Endothelial cell of umbilical vein (primary cell): ENCODE results near the gene ZNF488. TPM values are rescaled to one million over a fixed set of nuclear protein-coding genes. Genes with fewer than 3 reads are reported as not detected.

Experiments used
- BruUV-seq: library from RNA; stranded (reverse); fragments of 400-500 nt; replicated peaks from 2 replicates; lab custom pipeline; 2021; lab: Mats Ljungman, UMichigan
- CTCF ChIA-PET: fragments of 300-600, 350-600 bp; sonication (Branson Sonifier 250); formaldehyde crosslinking; loops from one replicate; lab custom pipeline; 2021; ENCODE audit warnings: antibody characterized with exemption, inconsistent platforms; lab: Charles Lee
- POLR2A ChIA-PET: fragments of 300-600, 350-600 bp; sonication (Branson Sonifier 250); formaldehyde crosslinking; loops from one replicate; lab custom pipeline; 2021; ENCODE audit warnings: antibody characterized with exemption, inconsistent platforms; lab: Charles Lee
- DNase-seq: peaks from one replicate; pipeline ENCODE4 v3.0.0-alpha.2; 2011; ENCODE audit warnings: low read depth, low spot score
- FAIRE-seq: peaks from 2 replicates; lab custom pipeline; 2011; peaks lifted over from hg19 to GRCh38; lab: Jason Lieb, UNC
- H2AFZ ChIP-seq: 2 replicates; pipeline ENCODE4 v1.6.0; 2012; ENCODE audit warnings: low read depth, low read length, control low read depth, inconsistent platforms
- H3K27ac ChIP-seq: 2 replicates; pipeline ENCODE4 v1.5.1; 2011; ENCODE audit warnings: low read depth, mild to moderate bottlenecking, control low read depth, low read length, moderate library complexity; ENCODE audit not compliant: insufficient read depth
- H3K27me3 ChIP-seq, 2 experiments: 2 replicates each; pipeline versions ENCODE4 v1.6.0 to v1.6.1; 2011; ENCODE audit warnings: low read length in 2 of 2, mixed read lengths in 1 of 2; ENCODE audit not compliant: control insufficient read depth in 2 of 2, insufficient read depth in 2 of 2
- H3K36me3 ChIP-seq, 2 experiments: 2 replicates in 1 of 2; 3 replicates in 1 of 2; pipeline ENCODE4 v1.5.1; 2011; ENCODE audit warnings: low read length in 2 of 2, mild to moderate bottlenecking in 1 of 2, moderate library complexity in 1 of 2; ENCODE audit not compliant: control insufficient read depth in 2 of 2, insufficient read depth in 2 of 2; ENCODE audit errors: extremely low read depth in 1 of 2
- H3K4me1 ChIP-seq: 3 replicates; pipeline ENCODE4 v1.5.1; 2011; ENCODE audit warnings: mild to moderate bottlenecking, low read length; ENCODE audit not compliant: control insufficient read depth, insufficient read depth; ENCODE audit errors: extremely low read depth
- H3K4me2 ChIP-seq: 2 replicates; pipeline ENCODE4 v1.6.1; 2011; ENCODE audit warnings: low read length, control low read depth, mixed read lengths; ENCODE audit not compliant: insufficient read depth
- H3K4me3 ChIP-seq, 3 experiments: fragments of 200-600 bp in 1 of 3; sonication (generic), shearing (Covaris generic) in 1 of 3; replicated peaks in 1 of 3; 2 replicates each; pipeline ENCODE4 v1.5.1; 2011 to 2016; ENCODE audit warnings: control low read depth in 3 of 3, low read length in 3 of 3, mild to moderate bottlenecking in 2 of 3, inconsistent platforms in 1 of 3, low read depth in 1 of 3, moderate library complexity in 1 of 3; ENCODE audit not compliant: insufficient read depth in 1 of 3
- H3K79me2 ChIP-seq: 2 replicates; pipeline ENCODE4 v1.6.0; 2012; ENCODE audit warnings: low read length, inconsistent platforms; ENCODE audit not compliant: control insufficient read depth, insufficient read depth
- H3K9ac ChIP-seq: replicated peaks from 2 replicates; pipeline ENCODE3; 2011; ENCODE audit warnings: low read length, control low read depth; ENCODE audit not compliant: insufficient read depth; ENCODE audit errors: extremely low read depth
- H3K9me1 ChIP-seq: replicated peaks from 3 replicates; pipeline ENCODE4 v1.6.0; 2011; ENCODE audit warnings: mild to moderate bottlenecking, low read length; ENCODE audit not compliant: control insufficient read depth, insufficient read depth; ENCODE audit errors: extremely low read depth
- H3K9me3 ChIP-seq: replicated peaks from 2 replicates; pipeline ENCODE4 v1.5.1; 2012; ENCODE audit warnings: low read length, inconsistent platforms; ENCODE audit not compliant: control insufficient read depth, insufficient read depth
- H4K20me1 ChIP-seq: replicated peaks from 2 replicates; pipeline ENCODE3; 2011; ENCODE audit warnings: mild to moderate bottlenecking, low read length; ENCODE audit not compliant: control insufficient read depth, insufficient read depth; ENCODE audit errors: extremely low read depth
- EZH2 ChIP-seq: IDR thresholded peaks from 2 replicates; pipeline ENCODE4 v1.6.1; 2012; ENCODE audit warnings: borderline replicate concordance, low read depth, mild to moderate bottlenecking, moderate library complexity, low read length, inconsistent platforms; ENCODE audit not compliant: severe bottlenecking
- FOS ChIP-seq: IDR thresholded peaks from 2 replicates; pipeline ENCODE4 v1.6.1; 2011; ENCODE audit warnings: mild to moderate bottlenecking, low read length, moderate library complexity, borderline replicate concordance; ENCODE audit not compliant: insufficient read depth
- GATA2 ChIP-seq: IDR thresholded peaks from 2 replicates; pipeline ENCODE4 v1.7.0; 2011; ENCODE audit warnings: low read depth, mild to moderate bottlenecking, moderate library complexity, mixed read lengths, low read length; ENCODE audit not compliant: insufficient read length, insufficient read depth
- JUN ChIP-seq: IDR thresholded peaks from 2 replicates; pipeline ENCODE4 v1.6.1; 2011; ENCODE audit warnings: borderline replicate concordance, low read depth; ENCODE audit not compliant: insufficient read length, insufficient read depth
- MAX ChIP-seq: IDR thresholded peaks from 2 replicates; pipeline ENCODE4 v1.6.1; 2011; ENCODE audit not compliant: insufficient read depth, insufficient read length
- MYC ChIP-seq: IDR thresholded peaks from one replicate; pipeline ENCODE4 v1.6.1; 2011; ENCODE audit warnings: mild to moderate bottlenecking, low read depth, low read length
- POLR2A ChIP-seq: IDR thresholded peaks from 2 replicates; pipeline ENCODE4 v1.6.1; 2012; ENCODE audit warnings: low read depth, mild to moderate bottlenecking, control low read depth, low read length
- POLR2AphosphoS5 ChIP-seq: IDR thresholded peaks from 2 replicates; pipeline ENCODE4 v1.6.1; 2012; ENCODE audit warnings: low read depth, mild to moderate bottlenecking, control low read depth, low read length, moderate library complexity; ENCODE audit not compliant: insufficient read depth
- dilution Hi-C: fragments of 300-500 bp; cut with MboI; formaldehyde crosslinking; loops from one replicate; pipeline ENCODE4 v1.15.0; 2019; ENCODE audit warnings: low sequenced_read_pairs; ENCODE audit not compliant: extremely low pct_ligation_motif_present
- intact Hi-C: fragments of 100-400 bp; cut with micrococcal nuclease; formaldehyde crosslinking; loops from one replicate; pipeline ENCODE4 v1.10.0; 2022
- polyA plus RNA-seq, 4 experiments: library from polyadenylated mRNA; depleted of rRNA in 3 of 4; stranded (reverse) in 3 of 4; unstranded in 1 of 4; fragments of >200 nt; gene quantifications; 2 replicates each; pipeline versions ENCODE4 v1.2.1 to v1.2.3, GENCODE V29; 2011 to 2012; ENCODE audit warnings: missing spikeins in 1 of 4
- total RNA-seq: library from RNA; stranded (reverse); gene quantifications from 2 replicates; pipeline ENCODE4 v1.2.3, GENCODE V29; 2021
- TF ChIP-seq, protein P1 (sequence below), 2 donors: IDR thresholded peaks; 1 replicate in 1 of 2; 2 replicates in 1 of 2; pipeline ENCODE4 v1.5.1; 2011; ENCODE audit warnings: low read length in 2 of 2, mild to moderate bottlenecking in 2 of 2, moderate library complexity in 2 of 2, control low read depth in 1 of 2, inconsistent platforms in 1 of 2, low read depth in 1 of 2; ENCODE audit not compliant: insufficient read depth in 1 of 2; ENCODE audit errors: extremely low read depth in 1 of 2

The ZNF488 gene
- total and polyA plus RNA-seq, 2 donors (not counting 3 experiments of a cell fraction or from before 2014, with no cell fraction given), result 0.21 to 0.38 TPM

DNA sequence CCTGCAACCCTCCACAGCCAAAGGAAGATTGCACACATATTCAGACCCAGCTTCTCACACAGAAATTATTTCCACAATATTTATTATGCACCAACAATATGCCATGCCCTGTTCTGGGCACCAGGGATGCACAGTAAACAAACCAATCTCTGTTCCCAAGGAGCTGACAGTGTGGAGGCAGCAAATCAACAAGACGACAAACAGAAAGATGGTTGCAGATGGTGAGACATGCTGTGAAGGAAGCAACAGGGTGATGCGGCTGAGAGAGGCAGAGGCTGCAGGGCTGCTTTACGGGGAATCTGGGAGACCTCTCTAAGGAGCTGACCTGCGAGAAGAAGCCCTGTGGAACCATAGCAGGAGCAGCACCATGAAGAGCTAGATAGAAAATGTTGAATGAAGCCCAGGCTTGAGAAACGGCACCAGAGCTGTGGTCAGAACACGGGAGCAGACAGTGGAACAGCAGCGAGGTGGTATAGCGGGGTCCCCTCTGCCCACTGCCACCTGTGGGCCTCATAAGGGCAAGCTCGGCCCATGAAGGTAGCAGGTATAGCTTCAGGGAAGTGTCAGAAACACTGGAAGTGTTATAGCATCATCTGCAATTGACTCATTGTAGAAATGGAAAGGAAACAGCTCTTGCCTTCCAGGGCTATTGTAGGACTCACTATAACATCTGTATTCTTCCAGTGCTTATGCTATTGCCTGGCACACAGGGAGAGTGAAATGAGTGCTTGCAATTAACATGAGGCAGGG, 18.5 kb downstream of the ZNF488 start:
- TF ChIP-seq EZH2 (no peak), JUN (no peak), FOS (no peak), MAX (no peak), POLR2AphosphoS5 (no peak), POLR2A (no peak), MYC (no peak), GATA2 (no peak)
- TF ChIP-seq, protein P1, sequence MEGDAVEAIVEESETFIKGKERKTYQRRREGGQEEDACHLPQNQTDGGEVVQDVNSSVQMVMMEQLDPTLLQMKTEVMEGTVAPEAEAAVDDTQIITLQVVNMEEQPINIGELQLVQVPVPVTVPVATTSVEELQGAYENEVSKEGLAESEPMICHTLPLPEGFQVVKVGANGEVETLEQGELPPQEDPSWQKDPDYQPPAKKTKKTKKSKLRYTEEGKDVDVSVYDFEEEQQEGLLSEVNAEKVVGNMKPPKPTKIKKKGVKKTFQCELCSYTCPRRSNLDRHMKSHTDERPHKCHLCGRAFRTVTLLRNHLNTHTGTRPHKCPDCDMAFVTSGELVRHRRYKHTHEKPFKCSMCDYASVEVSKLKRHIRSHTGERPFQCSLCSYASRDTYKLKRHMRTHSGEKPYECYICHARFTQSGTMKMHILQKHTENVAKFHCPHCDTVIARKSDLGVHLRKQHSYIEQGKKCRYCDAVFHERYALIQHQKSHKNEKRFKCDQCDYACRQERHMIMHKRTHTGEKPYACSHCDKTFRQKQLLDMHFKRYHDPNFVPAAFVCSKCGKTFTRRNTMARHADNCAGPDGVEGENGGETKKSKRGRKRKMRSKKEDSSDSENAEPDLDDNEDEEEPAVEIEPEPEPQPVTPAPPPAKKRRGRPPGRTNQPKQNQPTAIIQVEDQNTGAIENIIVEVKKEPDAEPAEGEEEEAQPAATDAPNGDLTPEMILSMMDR (IDR thresholded peaks at IDR 0.05; ENCODE audit: extremely low read depth in 1 of 2, insufficient read depth in 1 of 2, low read depth in 1 of 2, low read length in 2 of 2), result no peak
- Histone ChIP-seq H3K79me2 (no peaks in the 10 kb centered on the region), H3K9me1 (no peaks in the 10 kb centered on the region), H3K27ac (no peak overlapping the region), H3K9me3 (no peaks in the 10 kb centered on the region), H3K4me1 (no peaks in the 10 kb centered on the region), H3K9ac (no peak overlapping the region), H3K4me3 (no peak overlapping the region), H3K4me2 (no peak overlapping the region), H4K20me1 (no peaks in the 10 kb centered on the region), H3K27me3 (no peaks in the 10 kb centered on the region), H2AFZ (no peak overlapping the region), H3K36me3 (no peaks in the 10 kb centered on the region)
- dilution Hi-C loops (no loop called here), intact Hi-C loops (loop anchor here (1.0 kb wide), 1 partner anchor 11 kb away; no protein-coding TSS in a partner anchor)
- CTCF ChIA-PET, result interaction anchor here (1.3 to 1.8 kb wide), 2 partner anchors 13 to 25 kb away, joined by 5 to 7 read pairs; no protein-coding TSS in a partner anchor
- FAIRE-seq (no peak), DNase-seq (no peak)
- POLR2A ChIA-PET, result no interaction called here
- no TSS peak for BruUV-seq
